GM21529 (cell line): ENCODE data around the gene HOXA5.

Source experiments
- ATAC-seq: cut with Tn5 transposase; IDR thresholded peaks from one replicate; pipeline ENCODE4 v1.9.1; 2021; ENCODE audit not compliant: unreplicated experiment

The HOXA5 gene

GRCh38 chr7:27122077-27122910, 21.2 kb downstream of the HOXA5 start:
- no peak for ATAC-seq

- no peak for ATAC-seq
Measured at GRCh38 chr7:27121684-27122076, 21.8 kb downstream of the HOXA5 start.

GRCh38 chr7:27119412-27119911, 24.0 kb downstream of the HOXA5 start:
- ATAC-seq: no peak

GRCh38 chr7:27118580-27118979, 24.9 kb downstream of the HOXA5 start:
- ATAC-seq: no peak

- no peak for ATAC-seq
Measured at GRCh38 chr7:27117887-27118491, 25.5 kb downstream of the HOXA5 start.

GRCh38 chr7:27116962-27117886, 26.3 kb downstream of the HOXA5 start:
- ATAC-seq: no peak

- no peak for ATAC-seq
Measured at GRCh38 chr7:27116031-27116961, 27.2 kb downstream of the HOXA5 start.

- no peak for ATAC-seq
Measured at GRCh38 chr7:27115221-27116026, 28.1 kb downstream of the HOXA5 start.

- no peak for ATAC-seq
Measured at GRCh38 chr7:27114881-27115220, 28.6 kb downstream of the HOXA5 start.

- ATAC-seq: no peak
Measured at GRCh38 chr7:27113991-27114769, 29.3 kb downstream of the HOXA5 start.

- ATAC-seq: no peak
Measured at GRCh38 chr7:27112955-27113949, 30.2 kb downstream of the HOXA5 start.

- ATAC-seq: no peak
Measured at GRCh38 chr7:27112361-27112760, 31.1 kb downstream of the HOXA5 start.

- ATAC-seq: no peak
Measured at GRCh38 chr7:27111751-27112277, 31.7 kb downstream of the HOXA5 start.

- ATAC-seq: no peak
Measured at GRCh38 chr7:27111042-27111750, 32.3 kb downstream of the HOXA5 start.

GRCh38 chr7:27110186-27111031, 33.1 kb downstream of the HOXA5 start:
- ATAC-seq: no peak
